Naive B cell (primary cell): ENCODE results near the gene SHH. TPM values are rescaled to one million over a fixed set of nuclear protein-coding genes. Genes with fewer than 3 reads are reported as not detected.

Experiments used
- ATAC-seq, 2 donors: fragments of 150-1000 bp; cut with Tn5 transposase; 2 replicates each; pipeline ENCODE4 v1.10.0; 2021; ENCODE audit warnings: low read depth in 2 of 2, mild to moderate bottlenecking in 2 of 2, moderate library complexity in 2 of 2
- DNase-seq: peaks from one replicate; pipeline ENCODE4 v3.0.0; 2022
- H3K27ac Mint-ChIP-seq, 6 donors: one replicate each; pipeline ENCODE4 v1.8.0; 2020 to 2022; ENCODE audit warnings: mild to moderate bottlenecking in 6 of 6, mixed read lengths in 6 of 6, moderate library complexity in 5 of 6, inconsistent platforms in 2 of 6
- H3K27me3 Mint-ChIP-seq, 3 donors: one replicate each; pipeline ENCODE4 v1.8.0; 2021 to 2022; ENCODE audit warnings: mixed read lengths in 3 of 3, mild to moderate bottlenecking in 1 of 3
- H3K36me3 Mint-ChIP-seq, 2 donors: one replicate each; pipeline ENCODE4 v1.8.0; 2020 to 2022; ENCODE audit warnings: mixed read lengths in 2 of 2, inconsistent platforms in 1 of 2, mild to moderate bottlenecking in 1 of 2
- H3K4me1 Mint-ChIP-seq, 3 donors: one replicate each; pipeline ENCODE4 v1.8.0; 2020 to 2022; ENCODE audit warnings: mixed read lengths in 3 of 3, inconsistent platforms in 1 of 3, mild to moderate bottlenecking in 1 of 3, moderate library complexity in 1 of 3
- H3K4me3 Mint-ChIP-seq, 8 donors: one replicate each; pipeline ENCODE4 v1.8.0; 2020 to 2022; ENCODE audit warnings: mild to moderate bottlenecking in 8 of 8, mixed read lengths in 8 of 8, moderate library complexity in 8 of 8, inconsistent platforms in 2 of 8
- H3K9me3 Mint-ChIP-seq, 7 donors: one replicate each; pipeline ENCODE4 v1.8.0; 2020 to 2022; ENCODE audit warnings: mixed read lengths in 7 of 7, mild to moderate bottlenecking in 5 of 7, inconsistent platforms in 2 of 7, moderate library complexity in 1 of 7
- polyA plus RNA-seq, 6 donors: library from polyadenylated mRNA; unstranded; fragments of 300-500 nt; fragmentation: Illumina TruSeq; gene quantifications; one replicate each; pipeline ENCODE4 v1.2.3, GENCODE V29; 2021; ENCODE audit warnings: low read depth in 6 of 6

Gene SHH
- polyA plus RNA-seq, 6 donors from 2014 or later, result 0.17 TPM; not detected in 5

GRCh38 chr7:155785536-155785935 lies 26.7 kb downstream of the SHH start:
- peaks cover 5 to 16% (median 13%) of the 10 kb centered on the region in 3 donors for H3K27me3 Mint-ChIP-seq
- DNase-seq (no peak), ATAC-seq (no peak)
- peaks cover 8 to 12% (median 10%) of the 10 kb centered on the region in 3 donors for H3K4me1 Mint-ChIP-seq
- H3K27ac Mint-ChIP-seq, result peak overlapping the region in 1 of 6 donors; percentile 57
- H3K36me3 Mint-ChIP-seq, result peaks cover 31 to 32% of the 10 kb centered on the region in 2 donors
- peaks cover 0 to 4% (median 0%) of the 10 kb centered on the region in 7 donors for H3K9me3 Mint-ChIP-seq
- no peak overlapping the region for H3K4me3 Mint-ChIP-seq

- peak overlapping the region in 1 of 6 donors; percentile 36 for H3K27ac Mint-ChIP-seq
- H3K9me3 Mint-ChIP-seq, result no peaks in the 10 kb centered on the region
- ATAC-seq, result no peak
- peaks cover 1 to 7% (median 4%) of the 10 kb centered on the region in 3 donors for H3K4me1 Mint-ChIP-seq
- no peak for DNase-seq
- peaks cover 40 to 48% of the 10 kb centered on the region in 2 donors for H3K36me3 Mint-ChIP-seq
- no peak overlapping the region for H3K4me3 Mint-ChIP-seq
- H3K27me3 Mint-ChIP-seq, result peaks cover 1 to 11% (median 5%) of the 10 kb centered on the region in 3 donors
Observed at GRCh38 chr7:155782466-155782865, 29.8 kb downstream of the SHH start.

GRCh38 chr7:155781433-155781832 lies 30.8 kb downstream of the SHH start:
- Mint-ChIP-seq H3K36me3 (peaks cover 45 to 48% of the 10 kb centered on the region in 2 donors), H3K27ac (peak overlapping the region in 1 of 6 donors; percentile 88), H3K4me1 (peaks cover 0 to 7% (median 4%) of the 10 kb centered on the region in 3 donors), H3K4me3 (no peak overlapping the region), H3K9me3 (no peaks in the 10 kb centered on the region), H3K27me3 (peaks cover 0 to 9% (median 5%) of the 10 kb centered on the region in 3 donors)
- no peak for DNase-seq
- no peak for ATAC-seq

- H3K4me1 Mint-ChIP-seq, result peaks cover 0 to 5% (median 0%) of the 10 kb centered on the region in 3 donors
- no peaks in the 10 kb centered on the region for H3K9me3 Mint-ChIP-seq
- H3K27me3 Mint-ChIP-seq, result peaks cover 0 to 4% (median 0%) of the 10 kb centered on the region in 3 donors
- H3K27ac Mint-ChIP-seq, result peak overlapping the region in 2 of 6 donors; percentile 48 to 88
- peaks cover 43 to 48% of the 10 kb centered on the region in 2 donors for H3K36me3 Mint-ChIP-seq
- no peak for ATAC-seq
- DNase-seq, result no peak
- H3K4me3 Mint-ChIP-seq, result no peak overlapping the region
Observed at GRCh38 chr7:155780884-155781283, 31.4 kb downstream of the SHH start.

- Mint-ChIP-seq H3K36me3 (peaks cover 40 to 44% of the 10 kb centered on the region in 2 donors), H3K4me1 (peaks cover 0 to 3% (median 0%) of the 10 kb centered on the region in 3 donors), H3K4me3 (peak overlapping the region in 1 of 8 donors; percentile 35), H3K9me3 (no peaks in the 10 kb centered on the region), H3K27me3 (no peaks in the 10 kb centered on the region), H3K27ac (peak overlapping the region in 3 of 6 donors; percentile 8 to 89 (median 57))
- no peak for ATAC-seq
- no peak for DNase-seq
Observed at GRCh38 chr7:155778349-155778748, 33.9 kb downstream of the SHH start.

GRCh38 chr7:155776606-155777005 lies 35.7 kb downstream of the SHH start:
- Mint-ChIP-seq H3K4me3 (no peak overlapping the region), H3K27ac (no peak overlapping the region), H3K9me3 (no peaks in the 10 kb centered on the region), H3K36me3 (peaks cover 26 to 40% of the 10 kb centered on the region in 2 donors), H3K27me3 (no peaks in the 10 kb centered on the region), H3K4me1 (peaks cover 0 to 3% (median 0%) of the 10 kb centered on the region in 3 donors)
- ATAC-seq (no peak), DNase-seq (no peak)

GRCh38 chr7:155775691-155776090 lies 36.6 kb downstream of the SHH start:
- DNase-seq (no peak), ATAC-seq (no peak)
- H3K27ac Mint-ChIP-seq, result peak overlapping the region in 1 of 6 donors; percentile 70
- no peaks in the 10 kb centered on the region for H3K4me1 Mint-ChIP-seq
- H3K36me3 Mint-ChIP-seq, result peaks cover 17 to 31% of the 10 kb centered on the region in 2 donors
- H3K27me3 Mint-ChIP-seq, result no peaks in the 10 kb centered on the region
- no peak overlapping the region for H3K4me3 Mint-ChIP-seq
- no peaks in the 10 kb centered on the region for H3K9me3 Mint-ChIP-seq

GRCh38 chr7:155774947-155775346 lies 37.3 kb downstream of the SHH start:
- Mint-ChIP-seq H3K4me3 (peak overlapping the region in 1 of 8 donors; percentile 31), H3K27me3 (no peaks in the 10 kb centered on the region), H3K27ac (no peak overlapping the region), H3K36me3 (peaks cover 15 to 27% of the 10 kb centered on the region in 2 donors), H3K4me1 (peaks cover 0 to 1% (median under 1%) of the 10 kb centered on the region in 3 donors), H3K9me3 (no peaks in the 10 kb centered on the region)
- no peak for ATAC-seq
- no peak for DNase-seq

GRCh38 chr7:155773531-155773930 lies 38.7 kb downstream of the SHH start:
- peak overlapping the region in 1 of 6 donors; percentile 32 for H3K27ac Mint-ChIP-seq
- no peaks in the 10 kb centered on the region for H3K27me3 Mint-ChIP-seq
- no peak for ATAC-seq
- no peak for DNase-seq
- H3K4me3 Mint-ChIP-seq, result no peak overlapping the region
- peaks cover 0 to 12% (median 6%) of the 10 kb centered on the region in 3 donors for H3K4me1 Mint-ChIP-seq
- peaks cover 19 to 27% of the 10 kb centered on the region in 2 donors for H3K36me3 Mint-ChIP-seq
- no peaks in the 10 kb centered on the region for H3K9me3 Mint-ChIP-seq

- Mint-ChIP-seq H3K27me3 (no peaks in the 10 kb centered on the region), H3K9me3 (no peaks in the 10 kb centered on the region), H3K4me1 (peaks cover 0 to 17% (median 10%) of the 10 kb centered on the region in 3 donors), H3K27ac (peak overlapping the region in 1 of 6 donors; percentile 21), H3K4me3 (no peak overlapping the region), H3K36me3 (peaks cover 19 to 20% of the 10 kb centered on the region in 2 donors)
- no peak for DNase-seq
- ATAC-seq, result no peak
Observed at GRCh38 chr7:155770241-155770640, 42.0 kb downstream of the SHH start.

- Mint-ChIP-seq H3K9me3 (no peaks in the 10 kb centered on the region), H3K4me1 (peaks cover 2 to 19% (median 10%) of the 10 kb centered on the region in 3 donors), H3K4me3 (no peak overlapping the region), H3K27me3 (no peaks in the 10 kb centered on the region), H3K27ac (peak overlapping the region in 1 of 6 donors; percentile 92), H3K36me3 (peaks cover 17 to 19% of the 10 kb centered on the region in 2 donors)
- no peak for DNase-seq
- ATAC-seq, result no peak
Observed at GRCh38 chr7:155769701-155770100, 42.6 kb downstream of the SHH start.

GRCh38 chr7:155766966-155767916 lies 45.0 kb downstream of the SHH start:
- peaks cover 13 to 19% of the 10 kb centered on the region in 2 donors for H3K36me3 Mint-ChIP-seq
- H3K27me3 Mint-ChIP-seq, result no peaks in the 10 kb centered on the region
- no peaks in the 10 kb centered on the region for H3K9me3 Mint-ChIP-seq
- DNase-seq (no peak), ATAC-seq (no peak)
- no peak overlapping the region for H3K4me3 Mint-ChIP-seq
- peaks cover 25 to 38% (median 28%) of the 10 kb centered on the region in 3 donors for H3K4me1 Mint-ChIP-seq
- no peak overlapping the region for H3K27ac Mint-ChIP-seq

GRCh38 chr7:155766386-155766785 lies 45.9 kb downstream of the SHH start:
- no peak for DNase-seq
- H3K27ac Mint-ChIP-seq, result peak overlapping the region in 1 of 6 donors; percentile 54
- ATAC-seq, result no peak
- no peaks in the 10 kb centered on the region for H3K27me3 Mint-ChIP-seq
- peaks cover 13 to 19% of the 10 kb centered on the region in 2 donors for H3K36me3 Mint-ChIP-seq
- H3K4me3 Mint-ChIP-seq, result no peak overlapping the region
- peaks cover 31 to 45% (median 32%) of the 10 kb centered on the region in 3 donors for H3K4me1 Mint-ChIP-seq
- no peaks in the 10 kb centered on the region for H3K9me3 Mint-ChIP-seq
